H7 (cell line): Measurements from ENCODE around the gene TIMM44. TPM values are rescaled to one million over a fixed set of nuclear protein-coding genes. Genes with fewer than 3 reads are reported as not detected.
"Not testable (repeated sequence)": the region's sequence is repeated elsewhere in the genome, so short reads cannot be mapped to it uniquely, and the experiment has no call there.

Source experiments
- DNase-seq: peaks from one replicate; pipeline ENCODE4 v3.0.0; 2012
- H3K27me3 ChIP-seq: 2 replicates; pipeline ENCODE4 v1.6.0; 2011; ENCODE audit warnings: mild to moderate bottlenecking, low read length; ENCODE audit not compliant: control insufficient read depth, insufficient read depth
- H3K36me3 ChIP-seq: replicated peaks from 2 replicates; pipeline ENCODE4 v1.5.1; 2011; ENCODE audit warnings: low read length; ENCODE audit not compliant: control insufficient read depth, insufficient read depth
- H3K4me3 ChIP-seq: 2 replicates; pipeline ENCODE4 v1.5.1; 2011; ENCODE audit warnings: low read depth, mild to moderate bottlenecking, control low read depth, low read length, moderate library complexity; ENCODE audit not compliant: insufficient read depth
- total RNA-seq: library from RNA; depleted of rRNA; stranded (reverse); fragments of >200 nt; shearing (Covaris generic); gene quantifications from 2 replicates; pipeline ENCODE4 v1.2.3, GENCODE V29; 2014

The TIMM44 gene
- total RNA-seq, 1 experiment from 2014 or later: 131 TPM

DNA sequence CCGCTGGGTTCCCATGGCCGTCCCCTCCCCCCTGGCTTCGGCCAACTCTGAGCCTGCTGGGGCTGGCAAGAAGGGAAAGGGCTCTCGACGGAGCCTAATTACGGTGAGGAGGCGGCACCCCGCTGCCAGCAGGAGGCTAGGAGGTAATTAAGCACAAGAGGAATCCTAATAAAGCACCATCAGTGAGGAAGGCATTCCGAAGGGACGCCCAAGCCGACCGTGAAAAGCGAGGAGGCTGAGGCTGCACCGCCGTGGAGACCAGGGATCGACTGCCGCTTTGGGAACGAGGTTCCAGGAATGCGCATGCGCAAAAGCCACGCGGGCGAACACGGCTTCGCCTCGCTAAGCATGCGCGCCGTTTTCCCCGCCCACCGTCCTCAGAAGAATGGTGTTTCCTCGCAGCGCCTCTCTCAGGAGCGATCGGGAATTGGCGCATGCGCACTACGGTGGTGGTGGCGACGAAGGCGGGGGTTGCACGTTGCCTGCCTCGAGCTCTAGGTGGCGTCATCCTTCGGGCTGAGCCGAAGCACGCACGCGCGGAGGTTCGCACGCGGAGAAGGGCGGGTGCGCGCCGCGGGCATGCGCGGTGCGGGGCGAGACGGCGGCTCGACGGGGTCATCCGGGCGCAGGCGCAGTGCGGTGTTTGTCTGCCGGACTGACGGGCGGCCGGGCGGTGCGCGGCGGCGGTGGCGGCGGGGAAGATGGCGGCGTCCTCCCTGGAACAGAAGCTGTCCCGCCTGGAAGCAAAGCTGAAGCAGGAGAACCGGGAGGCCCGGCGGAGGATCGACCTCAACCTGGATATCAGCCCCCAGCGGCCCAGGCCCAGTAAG lies 40.0 kb downstream of the TIMM44 start, which contains the start of gene MAP2K7:
Gene MAP2K7, plus strand, starts transcription at position 634 of the 830 bp plus-strand sequence. Its CDS starts 68 bp downstream, at position 702.
- Histone ChIP-seq H3K27me3 (no peaks in the 10 kb centered on the region; the same call in 1 of the 2 replicates), H3K36me3 (peaks cover 2% of the 10 kb centered on the region; the same call in 1 of the 2 replicates), H3K4me3 (peak within 1 kb of the TSS; percentile 88)
- DNase-seq: peak; percentile 100

DNA sequence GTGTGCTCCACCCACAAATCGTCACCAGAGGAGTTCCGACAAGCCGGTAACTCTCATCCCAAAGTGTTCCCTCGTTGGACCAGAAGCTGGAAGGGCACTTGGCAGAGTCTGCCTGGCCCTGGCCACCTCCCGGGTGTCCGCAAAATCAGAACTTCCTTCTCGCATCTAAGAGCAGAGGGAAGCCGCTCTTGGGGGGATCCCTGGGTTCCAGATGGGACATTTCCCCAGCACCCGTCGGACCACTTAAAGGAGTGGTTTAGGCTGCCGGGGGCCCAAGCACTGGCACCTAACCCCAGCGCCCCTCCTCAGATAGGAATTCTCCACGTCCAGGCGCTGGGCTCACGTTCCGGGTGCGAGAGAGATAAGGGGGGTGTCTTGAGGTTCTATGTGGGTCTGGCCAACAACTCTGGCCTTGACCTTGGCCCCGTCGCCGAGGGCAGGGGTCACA lies 40.6 kb downstream of the TIMM44 start:
- peaks cover 2% of the 10 kb centered on the region; the same call in 1 of the 2 replicates for H3K36me3 ChIP-seq
- H3K27me3 ChIP-seq: no peaks in the 10 kb centered on the region; the same call in 1 of the 2 replicates
- DNase-seq: no peak
- H3K4me3 ChIP-seq: peak overlapping the region; percentile 62

DNA sequence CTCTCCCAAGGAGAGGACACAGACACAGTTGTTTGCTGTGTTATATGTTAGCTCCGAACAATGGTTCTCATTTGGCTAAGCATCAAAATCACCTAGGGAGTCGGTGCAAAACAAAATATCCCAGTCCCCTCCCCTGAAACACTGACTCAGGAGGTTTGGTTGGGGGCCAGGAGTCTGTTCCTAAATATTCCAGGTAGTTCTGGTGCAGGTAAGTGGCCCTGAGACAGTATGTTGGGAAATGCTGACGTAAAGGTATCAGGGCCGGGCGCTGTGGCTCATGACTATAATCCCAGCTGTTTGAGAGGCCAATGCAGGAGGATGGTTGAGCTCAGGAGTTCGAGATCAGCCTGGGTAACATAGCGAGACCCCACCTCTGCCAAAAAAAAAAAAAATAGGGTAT lies 42.1 kb downstream of the TIMM44 start:
- H3K27me3 ChIP-seq: no peaks in the 10 kb centered on the region; the same call in 1 of the 2 replicates
- peaks cover 2% of the 10 kb centered on the region; the same call in 1 of the 2 replicates for H3K36me3 ChIP-seq
- peak; percentile 4 for DNase-seq
- no peak overlapping the region for H3K4me3 ChIP-seq

- Histone ChIP-seq H3K27me3 (no peaks in the 10 kb centered on the region; the same call in 1 of the 2 replicates), H3K4me3 (no peak overlapping the region), H3K36me3 (peaks cover 2% of the 10 kb centered on the region; the same call in 1 of the 2 replicates)
- peak; percentile 31 for DNase-seq
These were observed 42.5 kb downstream of the TIMM44 start for GRCh38 chr19:7900931-7901330.

DNA sequence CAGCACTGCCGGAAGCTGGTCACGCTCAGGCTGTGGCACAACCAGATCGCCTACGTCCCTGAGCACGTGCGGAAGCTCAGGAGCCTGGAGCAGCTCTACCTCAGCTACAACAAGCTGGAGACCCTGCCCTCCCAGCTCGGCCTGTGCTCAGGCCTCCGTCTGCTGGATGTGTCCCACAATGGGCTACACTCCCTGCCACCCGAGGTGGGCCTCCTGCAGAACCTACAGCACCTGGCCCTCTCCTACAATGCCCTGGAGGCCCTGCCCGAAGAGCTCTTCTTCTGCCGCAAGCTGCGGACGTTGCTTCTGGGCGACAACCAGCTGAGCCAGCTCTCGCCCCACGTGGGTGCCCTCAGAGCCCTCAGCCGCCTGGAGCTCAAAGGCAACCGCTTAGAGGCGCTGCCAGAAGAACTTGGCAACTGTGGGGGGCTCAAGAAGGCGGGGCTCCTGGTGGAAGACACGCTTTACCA lies 43.0 kb downstream of the TIMM44 start:
- H3K27me3 ChIP-seq: no peaks in the 10 kb centered on the region; the same call in 1 of the 2 replicates
- DNase-seq: peak; percentile 39
- no peak overlapping the region for H3K4me3 ChIP-seq
- peaks cover 2% of the 10 kb centered on the region; the same call in 1 of the 2 replicates for H3K36me3 ChIP-seq

DNA sequence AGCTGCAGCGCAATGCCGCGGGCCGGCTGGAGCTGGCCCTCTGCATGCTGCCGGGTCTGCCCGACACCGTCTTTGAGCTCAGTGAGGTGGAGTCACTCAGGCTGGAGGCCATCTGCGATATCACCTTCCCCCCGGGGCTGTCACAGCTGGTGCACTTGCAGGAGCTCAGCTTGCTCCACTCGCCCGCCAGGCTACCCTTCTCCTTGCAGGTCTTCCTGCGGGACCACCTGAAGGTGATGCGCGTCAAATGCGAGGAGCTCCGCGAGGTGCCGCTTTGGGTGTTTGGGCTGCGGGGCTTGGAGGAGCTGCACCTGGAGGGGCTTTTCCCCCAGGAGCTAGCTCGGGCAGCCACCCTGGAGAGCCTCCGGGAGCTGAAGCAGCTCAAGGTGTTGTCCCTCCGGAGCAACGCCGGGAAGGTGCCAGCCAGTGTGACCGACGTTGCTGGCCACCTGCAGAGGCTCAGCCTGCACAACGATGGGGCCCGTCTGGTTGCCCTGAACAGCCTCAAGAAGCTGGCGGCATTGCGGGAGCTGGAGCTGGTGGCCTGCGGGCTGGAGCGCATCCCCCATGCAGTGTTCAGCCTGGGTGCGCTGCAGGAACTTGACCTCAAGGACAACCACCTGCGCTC lies 43.6 kb downstream of the TIMM44 start:
- no peaks in the 10 kb centered on the region; the same call in 1 of the 2 replicates for H3K27me3 ChIP-seq
- no peak overlapping the region for H3K4me3 ChIP-seq
- DNase-seq: peak; percentile 49
- peaks cover 2% of the 10 kb centered on the region; the same call in 1 of the 2 replicates for H3K36me3 ChIP-seq

DNA sequence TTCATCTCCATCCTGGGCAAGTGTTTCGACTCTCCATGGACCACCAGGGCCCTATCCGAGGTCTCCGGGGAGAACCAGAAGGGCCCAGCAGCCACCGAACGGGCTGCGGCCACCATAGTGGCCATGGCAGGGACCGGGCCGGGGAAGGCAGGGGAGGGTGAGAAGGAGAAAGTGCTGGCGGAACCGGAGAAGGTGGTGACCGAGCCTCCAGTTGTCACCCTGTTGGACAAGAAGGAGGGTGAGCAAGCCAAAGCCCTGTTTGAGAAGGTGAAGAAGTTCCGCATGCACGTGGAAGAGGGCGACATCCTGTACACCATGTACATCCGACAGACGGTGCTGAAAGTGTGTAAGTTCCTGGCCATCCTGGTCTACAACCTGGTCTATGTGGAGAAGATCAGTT lies 44.5 kb downstream of the TIMM44 start:
- peak; percentile 13 for DNase-seq
- Histone ChIP-seq H3K27me3 (no peaks in the 10 kb centered on the region; the same call in 1 of the 2 replicates), H3K36me3 (peaks cover 2% of the 10 kb centered on the region; the same call in 1 of the 2 replicates), H3K4me3 (no peak overlapping the region)

DNA sequence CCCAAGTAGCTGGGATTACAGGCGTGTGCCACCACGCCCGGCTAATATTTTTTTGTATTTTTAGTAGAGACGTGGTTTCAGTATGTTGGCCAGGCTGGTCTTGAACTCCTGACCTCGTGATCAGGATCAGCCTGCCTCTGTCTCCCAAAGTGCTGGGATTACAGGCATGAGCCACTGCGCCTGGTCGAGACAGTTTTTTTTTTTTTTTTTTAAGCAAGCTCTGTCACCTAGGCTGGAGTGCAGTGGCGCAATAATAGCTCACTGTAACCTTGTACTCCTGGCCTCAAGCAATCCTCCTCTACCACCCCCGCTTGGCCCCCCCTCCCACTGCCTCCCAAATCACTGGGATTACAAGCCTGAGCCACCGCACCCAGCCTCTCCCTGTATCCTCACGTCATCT lies 46.2 kb downstream of the TIMM44 start:
- no peak overlapping the region for H3K4me3 ChIP-seq
- no peak for DNase-seq
- H3K27me3 ChIP-seq: no peaks in the 10 kb centered on the region
- H3K36me3 ChIP-seq: peaks cover 2% of the 10 kb centered on the region; the same call in 1 of the 2 replicates

DNA sequence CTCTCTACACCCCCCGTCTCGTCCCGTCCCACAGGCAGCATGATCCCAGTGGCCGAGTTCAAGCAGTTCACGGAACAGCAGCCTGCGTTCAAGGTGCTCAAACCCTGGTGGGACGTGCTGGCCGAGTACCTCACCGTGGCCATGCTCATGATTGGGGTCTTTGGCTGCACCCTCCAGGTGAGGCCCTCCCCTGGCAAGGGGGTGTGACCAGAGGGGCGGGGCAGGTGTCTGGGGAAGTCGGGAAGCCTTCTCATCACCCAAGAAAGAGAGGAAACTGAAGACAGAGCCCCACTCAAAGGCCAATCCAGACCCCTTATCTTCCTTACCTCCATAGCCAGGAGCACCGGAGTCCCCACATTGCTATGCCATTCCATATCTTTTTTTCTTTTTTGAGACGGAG lies 47.9 kb downstream of the TIMM44 start:
- Histone ChIP-seq H3K36me3 (peaks cover 2% of the 10 kb centered on the region; the same call in 1 of the 2 replicates), H3K27me3 (no peaks in the 10 kb centered on the region), H3K4me3 (no peak overlapping the region)
- no peak for DNase-seq

DNA sequence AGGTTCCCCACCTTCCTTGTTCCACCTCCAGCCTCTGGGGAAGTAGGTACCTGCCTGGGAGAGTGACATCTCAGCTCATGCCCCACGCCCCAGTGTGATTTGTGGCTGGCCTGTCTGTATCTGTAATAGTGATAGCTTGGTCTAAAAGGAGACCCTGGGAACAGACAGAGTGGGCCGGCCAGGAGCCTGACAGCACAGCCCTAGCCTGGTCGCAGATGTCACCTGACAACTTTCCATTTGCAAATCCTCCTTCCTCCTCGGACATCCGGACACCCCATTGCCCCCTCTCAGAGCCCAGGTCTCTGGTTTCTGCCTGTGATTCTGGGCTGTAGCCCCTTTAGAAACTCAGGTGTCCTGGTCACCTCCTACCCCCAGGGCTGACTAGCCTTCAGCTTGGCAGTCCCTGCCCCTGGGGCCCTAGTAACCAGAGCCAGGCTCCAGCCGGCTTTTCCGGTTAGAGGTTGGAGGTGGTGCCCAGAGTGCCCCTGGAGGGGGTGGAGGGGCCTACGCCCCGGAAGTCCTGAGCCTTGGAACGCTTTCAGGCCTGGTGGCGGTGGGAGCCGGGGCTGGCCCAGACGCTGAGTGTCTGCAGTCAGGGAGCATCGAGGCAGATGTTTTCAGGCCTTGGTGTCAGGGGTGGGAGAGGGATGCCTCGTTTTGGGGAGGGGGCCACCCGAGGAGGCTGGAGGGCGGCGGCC lies 48.7 kb downstream of the TIMM44 start:
- H3K4me3 ChIP-seq: no peak overlapping the region
- no peaks in the 10 kb centered on the region for H3K27me3 ChIP-seq
- H3K36me3 ChIP-seq: peaks cover 2% of the 10 kb centered on the region; the same call in 1 of the 2 replicates
- peak; percentile 70 for DNase-seq

GRCh38 chr19:7893362-7894101 lies 49.9 kb downstream of the TIMM44 start:
- H3K36me3 ChIP-seq, DNase-seq, H3K4me3 ChIP-seq, H3K27me3 ChIP-seq: not testable (repeated sequence)

- DNase-seq: no peak
- Histone ChIP-seq H3K36me3 (no peaks in the 10 kb centered on the region), H3K27me3 (peaks cover 6% of the 10 kb centered on the region; the same call in 1 of the 2 replicates), H3K4me3 (peak overlapping the region; percentile 60)
These were observed 54.6 kb downstream of the TIMM44 start for GRCh38 chr19:7888826-7889217.

GRCh38 chr19:7888145-7888825 lies 55.2 kb downstream of the TIMM44 start, which contains the start of gene LRRC8E:
Gene LRRC8E, plus strand, starts transcription at chr19:7888510. Its CDS starts 7,094 bp downstream, at chr19:7895604.
- Histone ChIP-seq H3K4me3 (peak within 1 kb of the TSS; percentile 60), H3K27me3 (peaks cover 6% of the 10 kb centered on the region; the same call in 1 of the 2 replicates), H3K36me3 (no peaks in the 10 kb centered on the region)
- peak; percentile 96 for DNase-seq
